A673 (cell line): ENCODE data around the gene BTBD18. TPM values are rescaled to one million over a fixed set of nuclear protein-coding genes. Genes with fewer than 3 reads are reported as not detected.

Experiments used
- BruUV-seq: library from RNA; stranded (reverse); fragments of 400-500 nt; replicated peaks from 2 replicates; lab custom pipeline; 2021; lab: Mats Ljungman, UMichigan
- CTCF ChIA-PET: fragments of 300-600 bp; sonication (Branson Sonifier 250); formaldehyde crosslinking; loops from one replicate; lab custom pipeline; 2022; ENCODE audit warnings: antibody characterized with exemption; lab: Charles Lee
- POLR2A ChIA-PET: fragments of 300-600 bp; sonication (Branson Sonifier 250); formaldehyde crosslinking; loops from one replicate; lab custom pipeline; 2022; ENCODE audit warnings: antibody characterized with exemption; ENCODE audit not compliant: low non-redundant PET; lab: Charles Lee
- DNase-seq: peaks from one replicate; pipeline ENCODE4 v3.0.0-alpha.2; 2015; ENCODE audit warnings: low spot score
- H3K27ac ChIP-seq: fragments of 200-600 bp; sonication (generic); 2 replicates; pipeline ENCODE4 v1.5.1; 2016; ENCODE audit warnings: mixed run types, low read depth, mild to moderate bottlenecking, mixed read lengths, antibody characterized with exemption, low read length; ENCODE audit not compliant: poor library complexity, severe bottlenecking
- H3K27me3 ChIP-seq: fragments of 200-600 bp; sonication (generic); replicated peaks from 2 replicates; pipeline ENCODE4 v1.6.1; 2017; ENCODE audit warnings: mixed run types, low read depth, mild to moderate bottlenecking, mixed read lengths, antibody characterized with exemption, low read length; ENCODE audit not compliant: insufficient read depth, poor library complexity
- H3K36me3 ChIP-seq: fragments of 200-600 bp; sonication (generic); 2 replicates; pipeline ENCODE4 v1.6.1; 2016; ENCODE audit warnings: mixed run types, mild to moderate bottlenecking, mixed read lengths, antibody characterized with exemption, low read length; ENCODE audit not compliant: insufficient read depth, poor library complexity, severe bottlenecking
- H3K4me1 ChIP-seq: fragments of 200-600 bp; sonication (generic); 2 replicates; pipeline ENCODE4 v1.6.1; 2017; ENCODE audit warnings: mixed run types, mild to moderate bottlenecking, mixed read lengths, antibody characterized with exemption, low read length; ENCODE audit not compliant: insufficient read depth, poor library complexity, severe bottlenecking
- H3K4me3 ChIP-seq: fragments of 200-600 bp; sonication (generic); 2 replicates; pipeline ENCODE4 v1.5.1; 2016; ENCODE audit warnings: low read depth, mixed run types, mild to moderate bottlenecking, mixed read lengths, low read length; ENCODE audit not compliant: poor library complexity, severe bottlenecking
- H3K9me3 ChIP-seq: fragments of 200-600 bp; sonication (generic); 2 replicates; pipeline ENCODE4 v1.6.1; 2016; ENCODE audit warnings: mixed run types, low read depth, mild to moderate bottlenecking, mixed read lengths, antibody characterized with exemption, low read length; ENCODE audit not compliant: poor library complexity, severe bottlenecking
- CTCF ChIP-seq: fragments of 300-800, 200-600 bp; sonication (generic); conservative IDR thresholded peaks from 2 replicates; pipeline ENCODE4 v1.5.1; 2017; ENCODE audit warnings: low read depth, mild to moderate bottlenecking, antibody characterized with exemption, low read length, moderate library complexity, mixed read lengths
- EZH2 ChIP-seq: fragments of 200-600 bp; sonication (generic); IDR thresholded peaks from 2 replicates; pipeline ENCODE4 v1.6.1; 2017; ENCODE audit warnings: borderline replicate concordance, low read depth, mild to moderate bottlenecking, mixed read lengths, antibody characterized with exemption, low read length; ENCODE audit not compliant: poor library complexity, severe bottlenecking
- intact Hi-C: fragments of 100-400 bp; cut with micrococcal nuclease; formaldehyde crosslinking; loops from one replicate; pipeline ENCODE4 v1.10.0; 2022; ENCODE audit not compliant: unreplicated experiment
- total RNA-seq: library from RNA; stranded (reverse); gene quantifications from 2 replicates; pipeline ENCODE4 v1.2.3, GENCODE V29; 2021

Gene BTBD18
- total RNA-seq, 1 experiment from 2014 or later = not detected

DNA sequence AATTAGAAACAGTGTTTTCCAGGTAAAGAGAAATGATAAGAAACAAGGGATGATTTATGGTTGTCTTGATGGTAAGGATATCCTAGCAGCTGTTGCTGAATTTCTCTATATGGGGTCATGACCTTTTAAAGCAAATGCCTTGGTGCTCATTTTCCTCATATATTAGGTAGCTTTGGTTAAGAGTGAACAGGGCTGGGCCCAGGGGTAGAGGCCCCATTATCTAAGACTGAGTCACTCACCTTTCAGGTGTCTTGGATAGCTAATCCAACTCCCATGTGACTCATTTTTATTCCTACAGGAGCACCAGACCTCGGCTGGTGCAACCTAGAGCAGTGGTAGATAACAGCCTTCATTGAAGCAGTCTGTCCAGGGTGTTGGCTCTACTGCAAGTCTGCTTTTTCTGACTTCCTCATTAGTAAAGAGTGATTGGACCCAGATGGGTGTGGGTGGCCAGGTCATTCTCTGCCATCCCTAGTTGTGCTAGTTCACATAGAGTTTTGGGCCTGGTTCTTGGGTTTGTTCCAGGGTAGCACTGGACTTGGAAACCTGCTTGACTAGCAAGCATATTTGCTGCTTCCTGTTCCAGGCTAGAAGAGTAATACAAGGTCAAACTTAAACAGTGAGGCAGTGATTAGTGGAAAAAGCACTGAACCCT is 47.4 kb upstream of the BTBD18 start:
- no TSS peak for BruUV-seq

DNA sequence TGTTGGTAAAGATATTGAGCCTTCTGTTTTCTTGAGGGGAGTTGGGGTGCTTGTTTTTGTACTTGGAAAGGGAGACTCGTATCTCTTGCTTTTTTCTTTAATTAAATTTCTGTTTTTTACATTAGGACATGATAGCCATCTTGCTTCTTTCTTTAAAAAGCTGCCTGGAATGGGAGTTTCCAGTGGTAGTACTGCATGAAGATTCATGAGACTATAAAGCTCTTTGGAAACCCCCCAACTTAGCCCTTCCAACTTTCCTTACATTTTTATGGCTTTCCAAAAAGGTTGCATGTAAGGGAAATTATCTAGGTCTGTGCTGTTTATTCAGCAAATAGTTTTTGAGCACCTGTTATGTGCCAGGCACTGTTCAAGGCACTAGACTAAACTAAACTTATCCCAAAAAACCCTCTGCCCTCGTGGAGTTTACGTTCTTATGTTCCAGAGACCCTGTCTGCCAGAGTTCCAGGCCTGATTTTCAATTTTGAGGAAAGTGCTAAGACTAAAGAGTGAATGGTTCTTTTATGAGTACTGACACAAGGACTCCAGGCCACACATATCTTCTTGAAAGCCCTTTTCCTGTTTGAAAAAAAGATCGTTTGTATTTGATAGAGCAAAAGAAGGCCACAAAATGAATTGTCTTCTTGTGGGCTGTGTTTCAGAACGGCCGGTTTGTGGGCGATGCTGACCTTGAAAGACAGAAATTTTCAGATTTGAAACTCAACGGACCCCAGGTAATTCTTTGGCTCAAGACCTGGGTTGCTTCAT is 41.9 kb upstream of the BTBD18 start:
- POLR2A ChIA-PET = no interaction called here
- DNase-seq = no peak

More for the DNA sequence above, 47.4 kb upstream of the BTBD18 start:
- peaks cover 17% of the 10 kb centered on the region for H3K4me1 ChIP-seq
- no peaks in the 10 kb centered on the region for H3K27me3 ChIP-seq
- no peak for DNase-seq
- H3K36me3 ChIP-seq = peaks cover 60% of the 10 kb centered on the region
- intact Hi-C loops = no loop called here
- ChIA-PET CTCF (interaction anchor here (0.6 to 4.6 kb wide), 5 partner anchors 48 to 279 kb away, joined by 4 to 89 read pairs (median 8); partner anchors contain the start of genes BTBD18 and MED19), POLR2A (no interaction called here)
- H3K4me3 ChIP-seq = no peak overlapping the region
- H3K27ac ChIP-seq = peak overlapping the region; percentile 3
- TF ChIP-seq EZH2 (no peak), CTCF (no peak)
- H3K9me3 ChIP-seq = no peaks in the 10 kb centered on the region

DNA sequence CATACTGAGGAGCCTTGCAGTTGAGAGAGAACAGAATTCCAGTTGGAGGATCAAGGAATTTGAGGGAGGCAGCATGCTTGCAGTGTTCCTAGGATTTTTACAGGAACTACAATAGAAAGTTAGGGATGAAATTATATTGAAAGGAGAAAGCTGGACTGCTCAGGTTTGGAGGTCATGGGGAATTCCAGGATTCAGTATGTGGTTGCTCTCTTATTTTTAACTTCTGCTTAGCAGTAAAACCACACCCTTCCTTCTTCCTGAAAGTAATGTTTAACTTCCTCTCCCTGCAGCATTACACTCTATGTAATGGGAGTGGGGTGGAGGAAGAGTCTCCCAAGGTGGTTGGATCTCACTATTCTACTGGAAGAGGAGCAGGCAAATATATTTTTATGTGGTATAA is 41.3 kb upstream of the BTBD18 start:
- no peaks in the 10 kb centered on the region for H3K9me3 ChIP-seq
- peaks cover 25% of the 10 kb centered on the region for H3K36me3 ChIP-seq
- TF ChIP-seq EZH2 (no peak), CTCF (no peak)
- no peaks in the 10 kb centered on the region for H3K27me3 ChIP-seq
- DNase-seq = no peak
- no TSS peak for BruUV-seq
- ChIA-PET POLR2A (no interaction called here), CTCF (interaction anchor here (0.7 kb wide), 1 partner anchor 14 kb away, joined by 4 read pairs; no protein-coding TSS in a partner anchor)
- peak overlapping the region; percentile 28 for H3K27ac ChIP-seq
- H3K4me3 ChIP-seq = no peak overlapping the region
- peaks cover 24% of the 10 kb centered on the region for H3K4me1 ChIP-seq
- intact Hi-C loops = no loop called here

More for the DNA sequence above, 41.9 kb upstream of the BTBD18 start:
- Histone ChIP-seq H3K9me3 (no peaks in the 10 kb centered on the region), H3K27me3 (no peaks in the 10 kb centered on the region), H3K27ac (peak overlapping the region; percentile 28), H3K4me3 (no peak overlapping the region), H3K4me1 (peaks cover 17% of the 10 kb centered on the region), H3K36me3 (peaks cover 32% of the 10 kb centered on the region)
- intact Hi-C loops = no loop called here
- TF ChIP-seq CTCF (no peak), EZH2 (no peak)
- CTCF ChIA-PET = no interaction called here
- BruUV-seq = no TSS peak
